GM23338 (cell line): ENCODE data around the gene JAKMIP2. TPM values are rescaled to one million over a fixed set of nuclear protein-coding genes. Genes with fewer than 3 reads are reported as not detected.

Source experiments
- ATAC-seq: fragments of 200-7000 bp; cut with Tn5 transposase; 3 replicates; pipeline ENCODE4 v1.9.1; 2020
- DNase-seq: peaks from one replicate; pipeline ENCODE4 v3.0.0-alpha.2; 2015; ENCODE audit warnings: low spot score
- H2AFZ ChIP-seq: fragments of 200-600 bp; sonication (generic); 2 replicates; pipeline ENCODE4 v1.8.0; 2016; ENCODE audit warnings: antibody characterized with exemption, mild to moderate bottlenecking, moderate library complexity
- H3F3A ChIP-seq: fragments of 200-600 bp; sonication (generic); replicated peaks from 2 replicates; pipeline ENCODE4 v1.8.0; 2017; ENCODE audit warnings: antibody characterized with exemption, mixed run types, low read depth
- H3K27ac ChIP-seq: fragments of 200-600 bp; sonication (generic); 2 replicates; pipeline ENCODE4 v1.6.1; 2016; ENCODE audit warnings: low read depth
- H3K27me3 ChIP-seq: fragments of 200-600 bp; sonication (generic); 2 replicates; pipeline ENCODE4 v1.8.0; 2016; ENCODE audit warnings: mild to moderate bottlenecking, mixed run types, moderate library complexity; ENCODE audit not compliant: insufficient read depth
- H3K36me3 ChIP-seq: fragments of 200-600 bp; sonication (generic); 2 replicates; pipeline ENCODE4 v1.8.0; 2016; ENCODE audit warnings: mild to moderate bottlenecking; ENCODE audit not compliant: insufficient read depth
- H3K4me1 ChIP-seq: fragments of 200-600 bp; sonication (generic); 2 replicates; pipeline ENCODE4 v1.8.0; 2016; ENCODE audit warnings: mild to moderate bottlenecking, moderate library complexity; ENCODE audit not compliant: insufficient read depth
- H3K4me2 ChIP-seq: fragments of 200-600 bp; sonication (generic); 2 replicates; pipeline ENCODE4 v1.7.1; 2017; ENCODE audit warnings: mixed run types
- H3K4me3 ChIP-seq: fragments of 200-600 bp; sonication (generic); 2 replicates; pipeline ENCODE4 v1.6.1; 2016; ENCODE audit warnings: mixed run types
- H3K79me2 ChIP-seq: fragments of 200-600 bp; sonication (generic); replicated peaks from 2 replicates; pipeline ENCODE4 v1.8.0; 2017; ENCODE audit warnings: mild to moderate bottlenecking; ENCODE audit not compliant: insufficient read depth
- H3K9me2 ChIP-seq: fragments of 200-600 bp; sonication (generic); 2 replicates; pipeline ENCODE4 v1.8.0; 2017; ENCODE audit not compliant: insufficient read depth
- H4K20me1 ChIP-seq: fragments of 200-600 bp; sonication (generic); replicated peaks from 2 replicates; pipeline ENCODE4 v1.8.0; 2017; ENCODE audit warnings: mild to moderate bottlenecking; ENCODE audit not compliant: insufficient read depth
- H3K27ac Mint-ChIP-seq: 2 replicates; pipeline ENCODE4 v1.8.0; 2020; ENCODE audit warnings: inconsistent platforms, mild to moderate bottlenecking, moderate library complexity, mixed read lengths
- H3K27me3 Mint-ChIP-seq: 3 replicates; pipeline ENCODE4 v1.8.0; 2022; ENCODE audit warnings: low read depth, mild to moderate bottlenecking, moderate library complexity, mixed read lengths, inconsistent platforms; ENCODE audit not compliant: insufficient read depth, poor library complexity
- H3K36me3 Mint-ChIP-seq: 3 replicates; pipeline ENCODE4 v1.8.0; 2021; ENCODE audit warnings: low read depth, mild to moderate bottlenecking, inconsistent platforms, moderate library complexity, mixed read lengths
- H3K4me1 Mint-ChIP-seq: 3 replicates; pipeline ENCODE4 v1.8.0; 2020; ENCODE audit warnings: mild to moderate bottlenecking, inconsistent platforms, mixed read lengths
- H3K4me3 Mint-ChIP-seq: 3 replicates; pipeline ENCODE4 v1.8.0; 2021; ENCODE audit warnings: moderate library complexity, mild to moderate bottlenecking, inconsistent platforms, mixed read lengths
- H3K9me3 Mint-ChIP-seq: 3 replicates; pipeline ENCODE4 v1.8.0; 2020; ENCODE audit warnings: moderate library complexity, mild to moderate bottlenecking, inconsistent platforms, mixed read lengths
- EZH2phosphoT487 ChIP-seq: fragments of 200-600 bp; sonication (generic); IDR thresholded peaks from one replicate; pipeline ENCODE4 v1.8.1; 2018; ENCODE audit warnings: antibody characterized with exemption; ENCODE audit not compliant: unreplicated experiment
- JUNB ChIP-seq: IDR thresholded peaks from one replicate; pipeline ENCODE4 v1.6.1; 2016; ENCODE audit warnings: antibody characterized with exemption; ENCODE audit not compliant: unreplicated experiment
- NANOG ChIP-seq: IDR thresholded peaks from 2 replicates; pipeline ENCODE4 v1.6.1; 2016; ENCODE audit warnings: antibody characterized with exemption, borderline replicate concordance
- POLR2AphosphoS5 ChIP-seq: IDR thresholded peaks from 2 replicates; pipeline ENCODE4 v1.6.1; 2016; ENCODE audit warnings: antibody characterized with exemption, low read depth
- STAT1 ChIP-seq: IDR thresholded peaks from one replicate; pipeline ENCODE4 v1.6.1; 2016; ENCODE audit warnings: antibody characterized with exemption; ENCODE audit not compliant: unreplicated experiment
- ZNF114 ChIP-seq: fragments of 250-450 bp; sonication (Bioruptor Pico); IDR thresholded peaks from 2 replicates; pipeline ENCODE4 v1.5.0; 2020; ENCODE audit warnings: mild to moderate bottlenecking, moderate library complexity
- ZNF331 ChIP-seq: fragments of 250-450 bp; sonication (Bioruptor Pico); IDR thresholded peaks from 2 replicates; pipeline ENCODE4 v1.5.0; 2020; ENCODE audit warnings: low read depth, mild to moderate bottlenecking, moderate library complexity
- polyA plus RNA-seq: library from polyadenylated mRNA; unstranded; fragments of >200 nt; fragmentation: Nextera tagmentation; extraction: Ambion mirVana; gene quantifications from 2 replicates; pipeline ENCODE4 v1.2.1, GENCODE V29; 2016
- total RNA-seq: library from RNA; depleted of rRNA; stranded (reverse); fragments of >200 nt; shearing (Covaris generic); gene quantifications from 2 replicates; pipeline ENCODE4 v1.2.3, GENCODE V29; 2014
- TF ChIP-seq, protein P1 (sequence below): fragments of 250-450 bp; sonication (Bioruptor Pico); IDR thresholded peaks from 2 replicates; pipeline ENCODE4 v1.5.0; 2020; ENCODE audit warnings: mild to moderate bottlenecking, moderate library complexity
- TF ChIP-seq, protein P2 (sequence below): IDR thresholded peaks from 2 replicates; pipeline ENCODE4 v1.6.1; 2016; ENCODE audit warnings: antibody characterized with exemption

JAKMIP2 gene
- total and polyA plus RNA-seq, 2 experiments from 2014 or later: 20.5 to 27.2 TPM

GRCh38 chr5:147666419-147666818, 116.1 kb downstream of the JAKMIP2 start (continued):
- TF ChIP-seq, protein P1, sequence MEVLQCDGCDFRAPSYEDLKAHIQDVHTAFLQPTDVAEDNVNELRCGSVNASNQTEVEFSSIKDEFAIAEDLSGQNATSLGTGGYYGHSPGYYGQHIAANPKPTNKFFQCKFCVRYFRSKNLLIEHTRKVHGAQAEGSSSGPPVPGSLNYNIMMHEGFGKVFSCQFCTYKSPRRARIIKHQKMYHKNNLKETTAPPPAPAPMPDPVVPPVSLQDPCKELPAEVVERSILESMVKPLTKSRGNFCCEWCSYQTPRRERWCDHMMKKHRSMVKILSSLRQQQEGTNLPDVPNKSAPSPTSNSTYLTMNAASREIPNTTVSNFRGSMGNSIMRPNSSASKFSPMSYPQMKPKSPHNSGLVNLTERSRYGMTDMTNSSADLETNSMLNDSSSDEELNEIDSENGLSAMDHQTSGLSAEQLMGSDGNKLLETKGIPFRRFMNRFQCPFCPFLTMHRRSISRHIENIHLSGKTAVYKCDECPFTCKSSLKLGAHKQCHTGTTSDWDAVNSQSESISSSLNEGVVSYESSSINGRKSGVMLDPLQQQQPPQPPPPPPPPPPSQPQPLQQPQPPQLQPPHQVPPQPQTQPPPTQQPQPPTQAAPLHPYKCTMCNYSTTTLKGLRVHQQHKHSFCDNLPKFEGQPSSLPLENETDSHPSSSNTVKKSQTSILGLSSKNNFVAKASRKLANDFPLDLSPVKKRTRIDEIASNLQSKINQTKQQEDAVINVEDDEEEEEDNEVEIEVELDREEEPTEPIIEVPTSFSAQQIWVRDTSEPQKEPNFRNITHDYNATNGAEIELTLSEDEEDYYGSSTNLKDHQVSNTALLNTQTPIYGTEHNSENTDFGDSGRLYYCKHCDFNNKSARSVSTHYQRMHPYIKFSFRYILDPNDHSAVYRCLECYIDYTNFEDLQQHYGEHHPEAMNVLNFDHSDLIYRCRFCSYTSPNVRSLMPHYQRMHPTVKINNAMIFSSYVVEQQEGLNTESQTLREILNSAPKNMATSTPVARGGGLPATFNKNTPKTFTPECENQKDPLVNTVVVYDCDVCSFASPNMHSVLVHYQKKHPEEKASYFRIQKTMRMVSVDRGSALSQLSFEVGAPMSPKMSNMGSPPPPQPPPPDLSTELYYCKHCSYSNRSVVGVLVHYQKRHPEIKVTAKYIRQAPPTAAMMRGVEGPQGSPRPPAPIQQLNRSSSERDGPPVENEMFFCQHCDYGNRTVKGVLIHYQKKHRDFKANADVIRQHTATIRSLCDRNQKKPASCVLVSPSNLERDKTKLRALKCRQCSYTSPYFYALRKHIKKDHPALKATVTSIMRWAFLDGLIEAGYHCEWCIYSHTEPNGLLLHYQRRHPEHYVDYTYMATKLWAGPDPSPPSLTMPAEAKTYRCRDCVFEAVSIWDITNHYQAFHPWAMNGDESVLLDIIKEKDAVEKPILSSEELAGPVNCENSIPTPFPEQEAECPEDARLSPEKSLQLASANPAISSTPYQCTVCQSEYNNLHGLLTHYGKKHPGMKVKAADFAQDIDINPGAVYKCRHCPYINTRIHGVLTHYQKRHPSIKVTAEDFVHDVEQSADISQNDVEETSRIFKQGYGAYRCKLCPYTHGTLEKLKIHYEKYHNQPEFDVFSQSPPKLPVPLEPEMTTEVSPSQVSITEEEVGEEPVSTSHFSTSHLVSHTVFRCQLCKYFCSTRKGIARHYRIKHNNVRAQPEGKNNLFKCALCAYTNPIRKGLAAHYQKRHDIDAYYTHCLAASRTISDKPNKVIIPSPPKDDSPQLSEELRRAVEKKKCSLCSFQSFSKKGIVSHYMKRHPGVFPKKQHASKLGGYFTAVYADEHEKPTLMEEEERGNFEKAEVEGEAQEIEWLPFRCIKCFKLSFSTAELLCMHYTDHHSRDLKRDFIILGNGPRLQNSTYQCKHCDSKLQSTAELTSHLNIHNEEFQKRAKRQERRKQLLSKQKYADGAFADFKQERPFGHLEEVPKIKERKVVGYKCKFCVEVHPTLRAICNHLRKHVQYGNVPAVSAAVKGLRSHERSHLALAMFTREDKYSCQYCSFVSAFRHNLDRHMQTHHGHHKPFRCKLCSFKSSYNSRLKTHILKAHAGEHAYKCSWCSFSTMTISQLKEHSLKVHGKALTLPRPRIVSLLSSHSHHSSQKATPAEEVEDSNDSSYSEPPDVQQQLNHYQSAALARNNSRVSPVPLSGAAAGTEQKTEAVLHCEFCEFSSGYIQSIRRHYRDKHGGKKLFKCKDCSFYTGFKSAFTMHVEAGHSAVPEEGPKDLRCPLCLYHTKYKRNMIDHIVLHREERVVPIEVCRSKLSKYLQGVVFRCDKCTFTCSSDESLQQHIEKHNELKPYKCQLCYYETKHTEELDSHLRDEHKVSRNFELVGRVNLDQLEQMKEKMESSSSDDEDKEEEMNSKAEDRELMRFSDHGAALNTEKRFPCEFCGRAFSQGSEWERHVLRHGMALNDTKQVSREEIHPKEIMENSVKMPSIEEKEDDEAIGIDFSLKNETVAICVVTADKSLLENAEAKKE (CRISPR knock-in tag): no peak
- TF ChIP-seq JUNB (no peak), ZNF331 (CRISPR knock-in tag) (no peak), STAT1 (no peak), ZNF114 (CRISPR knock-in tag) (no peak), EZH2phosphoT487 (no peak), NANOG (no peak)
- TF ChIP-seq, protein P2, sequence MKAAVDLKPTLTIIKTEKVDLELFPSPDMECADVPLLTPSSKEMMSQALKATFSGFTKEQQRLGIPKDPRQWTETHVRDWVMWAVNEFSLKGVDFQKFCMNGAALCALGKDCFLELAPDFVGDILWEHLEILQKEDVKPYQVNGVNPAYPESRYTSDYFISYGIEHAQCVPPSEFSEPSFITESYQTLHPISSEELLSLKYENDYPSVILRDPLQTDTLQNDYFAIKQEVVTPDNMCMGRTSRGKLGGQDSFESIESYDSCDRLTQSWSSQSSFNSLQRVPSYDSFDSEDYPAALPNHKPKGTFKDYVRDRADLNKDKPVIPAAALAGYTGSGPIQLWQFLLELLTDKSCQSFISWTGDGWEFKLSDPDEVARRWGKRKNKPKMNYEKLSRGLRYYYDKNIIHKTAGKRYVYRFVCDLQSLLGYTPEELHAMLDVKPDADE: no peak

GRCh38 chr5:147661541-147661940, 121.0 kb downstream of the JAKMIP2 start:
- Histone ChIP-seq H3K27me3 (no peaks in the 10 kb centered on the region), H3K4me2 (no peak overlapping the region), H3K4me1 (no peaks in the 10 kb centered on the region), H3K36me3 (peaks cover 11% of the 10 kb centered on the region), H3K9me2 (0 out of 2 replicates have a peak, but pooled peaks cover 7% of the 10 kb centered on the region), H3F3A (no peaks in the 10 kb centered on the region), H2AFZ (no peak overlapping the region), H3K79me2 (no peaks in the 10 kb centered on the region; the same call in 1 of the 2 replicates), H4K20me1 (no peaks in the 10 kb centered on the region), H3K4me3 (no peak overlapping the region), H3K27ac (no peak overlapping the region)
- peaks cover 60% of the 10 kb centered on the region for H3K36me3 Mint-ChIP-seq
- ATAC-seq: no peak
- H3K4me1 Mint-ChIP-seq: peaks cover 11% of the 10 kb centered on the region
- peaks cover 2% of the 10 kb centered on the region; the same call in 1 of the 3 replicates for H3K9me3 Mint-ChIP-seq
- H3K27me3 Mint-ChIP-seq: peaks cover 3% of the 10 kb centered on the region
- no peak for DNase-seq
- H3K4me3 Mint-ChIP-seq: no peak overlapping the region
- H3K27ac Mint-ChIP-seq: no peak overlapping the region
- TF ChIP-seq POLR2AphosphoS5: no peak
- TF ChIP-seq NANOG: no peak
- no peak for TF ChIP-seq ZNF331 (CRISPR knock-in tag)
- no peak for TF ChIP-seq EZH2phosphoT487
- no peak for TF ChIP-seq JUNB
- TF ChIP-seq, protein P1 (CRISPR knock-in tag): no peak
